Upper lobe of right lung (tissue), 1 donor: ENCODE data around the gene SLC25A45. TPM values are rescaled to one million over a fixed set of nuclear protein-coding genes. Genes with fewer than 3 reads are reported as not detected.

Experiments
- ATAC-seq: fragments of 200-7000 bp; cut with Tn5 transposase; one replicate; pipeline ENCODE4 v1.9.1; 2020; ENCODE audit warnings: mild to moderate bottlenecking, moderate library complexity
- DNase-seq: peaks from one replicate; pipeline ENCODE4 v3.0.0-alpha.2; 2020
- H3K27ac ChIP-seq: fragments of 200-600 bp; one replicate; pipeline ENCODE4 v1.8.0; 2022
- H3K27me3 ChIP-seq: fragments of 200-600 bp; one replicate; pipeline ENCODE4 v1.8.0; 2022; ENCODE audit warnings: mild to moderate bottlenecking
- H3K36me3 ChIP-seq: fragments of 200-600 bp; one replicate; pipeline ENCODE4 v1.8.0; 2022
- H3K4me1 ChIP-seq: fragments of 200-600 bp; one replicate; pipeline ENCODE4 v1.8.0; 2022
- H3K4me3 ChIP-seq: fragments of 200-600 bp; one replicate; pipeline ENCODE4 v1.8.0; 2022; ENCODE audit warnings: mild to moderate bottlenecking
- H3K9me3 ChIP-seq: fragments of 200-600 bp; one replicate; pipeline ENCODE4 v1.8.0; 2022
- CTCF ChIP-seq: fragments of 200-600 bp; IDR thresholded peaks from one replicate; pipeline ENCODE4 v1.8.0; 2022; ENCODE audit warnings: antibody characterized with exemption
- intact Hi-C: fragments of 100-400 bp; cut with DNase I; formaldehyde crosslinking; loops from one replicate; pipeline ENCODE4 v1.11.0; 2022
- total RNA-seq: library from RNA; stranded (reverse); fragmentation: NEBNext Ultra II Directional; extraction: Animal tissue kit (Norgen Biotek cat#: 25700); gene quantifications from one replicate; pipeline ENCODE4 v1.2.1, GENCODE V29; 2021
- donor health status: DM: no; HTN: yes; CAD: no; lungs with severe emphysema.

The SLC25A45 gene
- total RNA-seq, 1 donor from 2014 or later = 11.5 TPM

- no peak for TF ChIP-seq CTCF
- H3K4me3 ChIP-seq = no peak overlapping the region
- peaks cover 19% of the 10 kb centered on the region for H3K4me1 ChIP-seq
- ATAC-seq (peak; percentile 13), DNase-seq (peak; percentile 71)
- H3K36me3 ChIP-seq = peaks cover under 1% of the 10 kb centered on the region
- H3K9me3 ChIP-seq = no peaks in the 10 kb centered on the region
- no peak overlapping the region for H3K27ac ChIP-seq
- intact Hi-C loops = no loop called here
- H3K27me3 ChIP-seq = peaks cover 8% of the 10 kb centered on the region
Observed at GRCh38 chr11:65357856-65358356, 24.5 kb downstream of the SLC25A45 start.

- Histone ChIP-seq H3K27ac (no peak overlapping the region), H3K4me3 (no peak overlapping the region), H3K36me3 (peaks cover 15% of the 10 kb centered on the region), H3K27me3 (peaks cover 8% of the 10 kb centered on the region), H3K9me3 (no peaks in the 10 kb centered on the region), H3K4me1 (peaks cover 17% of the 10 kb centered on the region)
- intact Hi-C loops = no loop called here
- no peak for TF ChIP-seq CTCF
- no peak for ATAC-seq
- no peak for DNase-seq
Observed at GRCh38 chr11:65356394-65356972, 26.0 kb downstream of the SLC25A45 start.

GRCh38 chr11:65355776-65356393, 26.6 kb downstream of the SLC25A45 start:
- H3K27ac ChIP-seq = no peak overlapping the region
- peak overlapping the region; percentile 58 for H3K4me3 ChIP-seq
- H3K36me3 ChIP-seq = peaks cover 21% of the 10 kb centered on the region
- peaks cover 17% of the 10 kb centered on the region for H3K4me1 ChIP-seq
- ATAC-seq = no peak
- peaks cover 8% of the 10 kb centered on the region for H3K27me3 ChIP-seq
- no peak for TF ChIP-seq CTCF
- DNase-seq = peak; percentile 75
- no peaks in the 10 kb centered on the region for H3K9me3 ChIP-seq
- intact Hi-C loops = no loop called here

GRCh38 chr11:65355013-65355775, 27.3 kb downstream of the SLC25A45 start:
- DNase-seq (peak; percentile 76), ATAC-seq (peak; percentile 26)
- Histone ChIP-seq H3K9me3 (no peaks in the 10 kb centered on the region), H3K27me3 (peaks cover 8% of the 10 kb centered on the region), H3K4me3 (peak overlapping the region; percentile 58), H3K27ac (no peak overlapping the region), H3K4me1 (peaks cover 17% of the 10 kb centered on the region), H3K36me3 (peaks cover 28% of the 10 kb centered on the region)
- intact Hi-C loops = no loop called here
- TF ChIP-seq CTCF = no peak

GRCh38 chr11:65354265-65355012, 28.0 kb downstream of the SLC25A45 start, which contains the start of gene TIGD3:
TIGD3 (plus strand) TSS chr11:65354751; CDS start chr11:65355809, 1,058 bp downstream.
- intact Hi-C loops = no loop called here
- peak; percentile 99 for DNase-seq
- TF ChIP-seq CTCF = no peak
- Histone ChIP-seq H3K9me3 (no peaks in the 10 kb centered on the region), H3K36me3 (peaks cover 35% of the 10 kb centered on the region), H3K27me3 (peaks cover 8% of the 10 kb centered on the region), H3K27ac (peak within 1 kb of the TSS; percentile 15), H3K4me3 (peak within 1 kb of the TSS; percentile 58), H3K4me1 (peaks cover 17% of the 10 kb centered on the region)
- peak; percentile 96 for ATAC-seq
